Measurements from ENCODE around the gene JPH4.

The JPH4 gene

GRCh38 chr14:23556700-23557440 is 21.7 kb downstream of the JPH4 start:
- DNase-seq (ENCODE audit: low read depth, low spot score) = no peak

DNA sequence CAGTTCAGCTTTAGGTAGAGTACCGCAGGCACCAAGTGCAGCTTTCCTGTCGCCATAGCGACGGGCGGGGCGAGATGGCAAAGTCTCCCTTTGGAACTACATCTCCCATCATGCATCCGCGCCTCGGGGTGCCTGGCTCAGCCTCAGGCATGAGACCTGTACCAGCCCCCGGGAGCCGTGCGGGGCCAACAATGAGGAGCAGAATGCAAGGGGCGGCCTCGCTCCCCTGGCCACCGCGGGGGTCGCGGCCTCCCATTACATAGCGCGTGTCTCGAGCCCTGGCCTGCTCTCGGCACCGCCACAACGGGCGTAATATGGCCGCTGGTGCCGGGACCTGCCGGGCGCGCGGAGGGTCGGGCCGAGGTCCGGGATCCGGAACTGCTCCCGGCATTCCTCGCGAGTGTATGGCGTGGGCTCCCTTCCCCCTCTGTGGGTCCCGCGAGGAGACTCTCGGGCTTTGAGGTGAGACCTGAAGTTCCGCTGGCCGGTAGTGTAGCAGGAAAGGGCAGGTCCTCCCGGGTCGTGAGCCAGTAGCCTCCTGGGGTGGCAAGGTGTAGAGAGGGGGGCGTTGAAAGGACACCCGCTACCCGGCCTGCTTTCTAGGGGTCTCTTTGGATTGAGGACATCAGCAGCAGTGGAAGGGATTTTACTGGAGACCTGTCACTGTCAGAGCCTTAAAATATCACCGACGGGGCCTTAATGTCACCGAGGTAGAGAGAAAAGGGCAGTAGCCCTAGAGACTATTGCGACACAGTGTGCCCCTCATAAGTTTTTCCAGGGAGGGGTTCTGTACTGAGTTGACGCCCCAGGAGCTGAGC is 22.5 kb downstream of the JPH4 start, which contains the start of gene THTPA:
Gene THTPA, plus strand, starts transcription at position 390 of the 818 bp plus-strand sequence. CDS start 487 bp downstream, outside the sequence.
- peak; percentile 88 for DNase-seq (ENCODE audit: low read depth, low spot score)
- H3K4me3 ChIP-seq (ENCODE audit: low read length) = peak within 1 kb of the TSS; percentile 84

More at GRCh38 chr14:23556700-23557440, 21.7 kb downstream of the JPH4 start:
- peak overlapping the region; percentile 84 for H3K4me3 ChIP-seq (ENCODE audit: low read length)

- no peak for DNase-seq (ENCODE audit: low read depth, low spot score)
- peak overlapping the region; percentile 84 for H3K4me3 ChIP-seq (ENCODE audit: low read length)
Measured at GRCh38 chr14:23555533-23555881, 23.1 kb downstream of the JPH4 start.

GRCh38 chr14:23551266-23552028 is 27.1 kb downstream of the JPH4 start, which contains the start of gene ZFHX2:
Gene ZFHX2 (minus strand): TSS chr14:23551765. CDS start chr14:23535325, 16,440 bp downstream.
- peak; percentile 58 for DNase-seq (ENCODE audit: low read depth, low spot score)
- peak within 1 kb of the TSS; percentile 80 for H3K4me3 ChIP-seq (ENCODE audit: low read length)

- DNase-seq (ENCODE audit: low read depth, low spot score) = no peak
- H3K4me3 ChIP-seq (ENCODE audit: low read length) = peak overlapping the region; percentile 80
Measured at GRCh38 chr14:23550812-23551265, 27.8 kb downstream of the JPH4 start.

GRCh38 chr14:23550131-23550811 is 28.3 kb downstream of the JPH4 start:
- peak overlapping the region; percentile 80; the same call in 1 of the 2 replicates for H3K4me3 ChIP-seq (ENCODE audit: low read length)
- no peak for DNase-seq (ENCODE audit: low read depth, low spot score)

DNA sequence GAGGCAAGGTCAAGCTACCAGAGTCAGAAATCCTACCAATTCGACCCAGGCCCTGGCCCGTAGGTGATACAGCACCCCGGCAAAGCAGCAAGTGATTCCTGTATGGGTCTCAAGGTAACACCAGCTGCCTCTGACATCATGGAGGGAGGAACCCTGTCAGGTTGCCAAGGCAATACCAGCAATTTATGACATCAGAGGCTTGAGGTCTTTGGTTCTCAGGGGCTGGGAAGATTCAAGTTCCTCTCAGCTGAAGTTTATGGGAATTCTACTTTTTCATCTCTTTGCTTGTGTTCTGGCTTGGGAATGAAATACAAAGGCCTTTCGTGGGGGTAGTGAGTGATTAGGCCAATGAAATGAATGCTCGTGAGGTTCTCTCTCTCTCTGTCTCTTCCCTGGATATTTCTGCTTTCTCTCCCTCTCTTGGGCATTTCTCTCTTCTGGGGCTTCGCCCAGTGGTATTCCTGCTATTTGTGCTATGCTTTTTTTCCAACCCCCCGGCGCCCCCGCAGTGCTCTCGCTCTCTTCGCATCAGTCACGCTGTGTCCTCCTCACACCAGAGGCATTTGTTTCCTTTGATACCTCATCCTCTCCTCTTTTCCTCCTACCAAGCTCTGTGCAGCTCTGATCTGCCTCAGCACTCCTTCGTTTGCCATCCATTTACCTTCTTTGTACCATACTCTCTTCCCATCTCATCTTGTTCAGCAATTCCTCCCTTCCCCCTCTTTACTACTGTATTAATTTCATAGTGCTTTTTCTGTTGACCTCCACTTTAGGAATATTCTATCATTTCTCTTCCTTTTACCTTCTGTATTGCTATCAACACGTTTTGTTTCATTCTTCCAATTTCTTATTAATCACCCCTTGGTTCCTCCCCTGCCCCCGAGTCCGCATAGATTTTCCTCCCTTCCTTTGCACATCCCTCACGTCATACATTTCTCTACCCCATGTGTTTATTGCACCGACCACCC is 30.0 kb downstream of the JPH4 start:
- H3K4me3 ChIP-seq (ENCODE audit: low read length) = no peak overlapping the region
- no peak for DNase-seq (ENCODE audit: low read depth, low spot score)

GRCh38 chr14:23547924-23548323 is 30.7 kb downstream of the JPH4 start:
- DNase-seq (ENCODE audit: low read depth, low spot score) = no peak
- H3K4me3 ChIP-seq (ENCODE audit: low read length) = no peak overlapping the region

DNA sequence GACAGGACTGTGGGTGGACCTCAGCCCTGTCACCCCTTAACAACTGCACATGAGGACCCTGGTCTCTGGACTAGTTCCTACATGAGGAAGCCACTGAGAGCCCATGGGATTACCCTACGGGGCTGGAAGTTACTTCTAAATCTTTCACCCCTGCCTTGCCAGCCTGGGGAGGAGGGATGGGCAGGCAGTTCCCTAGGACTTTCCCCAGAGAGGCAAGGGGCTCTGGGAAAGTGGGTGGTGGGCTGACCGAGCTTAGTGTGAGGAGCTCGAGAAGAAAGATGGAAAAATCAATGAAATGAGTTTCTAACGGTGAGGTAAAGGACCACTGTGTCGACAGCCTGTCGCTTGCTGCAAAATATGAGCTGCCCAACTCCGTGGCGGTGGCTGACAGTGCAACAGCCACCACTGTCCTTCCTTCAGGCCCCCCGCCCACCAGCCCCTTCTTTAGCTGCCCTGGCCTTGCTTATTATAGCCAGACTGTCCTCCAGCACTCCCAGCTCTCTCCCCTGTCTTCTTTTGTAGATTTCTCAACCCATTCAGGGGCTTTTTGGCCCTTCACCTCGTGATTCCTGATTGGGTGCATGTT is 32.0 kb downstream of the JPH4 start:
- H3K4me3 ChIP-seq (ENCODE audit: low read length) = no peak overlapping the region
- no peak for DNase-seq (ENCODE audit: low read depth, low spot score)

DNA sequence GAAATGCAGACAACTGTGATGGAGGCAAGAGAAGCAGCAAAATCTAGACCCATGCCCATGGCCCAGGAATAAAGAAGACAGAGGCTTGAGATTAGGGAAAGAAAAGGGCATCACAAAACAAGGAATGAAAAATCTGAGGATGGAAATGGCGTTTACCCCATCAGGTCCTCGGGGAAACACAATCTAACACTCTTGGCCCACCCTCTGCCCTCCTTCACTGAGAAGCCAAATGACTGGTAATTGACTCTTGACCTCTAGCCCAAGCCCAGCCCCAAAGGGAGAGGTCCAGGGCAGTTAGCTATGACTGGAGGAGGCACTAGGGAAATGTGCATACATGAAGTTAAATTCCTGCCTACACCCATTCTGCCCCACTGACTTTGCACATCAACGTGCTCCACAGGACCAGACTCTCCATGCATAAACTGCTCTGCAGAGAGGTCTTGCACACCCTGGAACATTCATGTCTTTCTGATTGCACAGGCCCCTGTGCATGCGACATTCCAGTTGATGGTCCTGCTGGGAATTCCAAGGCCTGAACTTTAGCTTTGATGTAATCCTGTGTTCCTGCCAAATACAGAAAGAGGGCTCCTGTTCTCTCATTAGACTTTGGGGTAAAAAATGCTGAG is 32.7 kb downstream of the JPH4 start:
- H3K4me3 ChIP-seq (ENCODE audit: low read length) = no peak overlapping the region
- DNase-seq (ENCODE audit: low read depth, low spot score) = no peak

DNA sequence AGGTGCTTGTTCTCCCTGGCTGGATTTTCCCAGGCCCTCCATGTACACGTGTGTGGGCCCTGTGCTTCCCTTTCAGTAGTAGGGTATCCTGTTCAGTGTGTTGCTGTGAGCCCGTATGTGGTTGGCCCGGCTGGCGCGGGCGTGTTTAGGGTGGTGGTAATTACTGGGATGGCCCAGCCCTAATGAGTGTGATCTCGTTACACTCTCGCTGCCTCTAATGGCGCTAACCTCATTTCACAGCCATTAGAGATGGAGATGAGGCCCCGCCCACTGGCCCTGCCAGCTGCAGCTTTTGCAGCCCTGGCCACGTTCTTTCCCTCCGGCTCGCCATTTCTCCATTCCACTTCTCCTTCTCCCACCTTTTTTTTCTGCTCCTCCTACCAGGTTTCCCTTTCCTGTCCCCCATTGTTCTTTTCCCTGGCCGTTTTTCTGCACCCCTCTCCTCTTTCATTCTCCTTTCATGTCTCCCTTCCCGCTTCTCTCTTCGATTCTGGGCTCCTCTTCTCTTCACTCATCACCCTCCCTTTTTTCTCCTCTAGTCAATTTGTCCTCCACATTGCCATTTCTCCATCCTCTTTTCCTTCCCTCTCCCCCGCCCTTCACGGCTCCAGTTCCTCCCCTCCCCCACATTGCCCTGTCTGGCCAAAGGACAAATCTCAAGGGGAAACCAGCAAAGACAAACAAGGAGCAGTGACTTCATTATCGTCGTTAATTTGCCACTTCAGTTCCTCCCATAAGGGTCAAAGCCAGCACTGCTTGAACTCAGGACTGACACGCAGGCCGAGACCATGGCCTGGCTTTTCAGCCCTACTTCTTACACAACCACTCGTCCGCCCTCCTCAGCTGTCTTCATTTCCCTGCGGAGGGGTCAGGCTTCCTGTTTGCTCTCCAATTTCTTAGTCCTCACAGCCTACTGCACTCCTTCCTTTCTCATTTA is 33.8 kb downstream of the JPH4 start:
- no peak for DNase-seq (ENCODE audit: low read depth, low spot score)
- H3K4me3 ChIP-seq (ENCODE audit: low read length) = no peak overlapping the region

- no peak for DNase-seq (ENCODE audit: low read depth, low spot score)
- no peak overlapping the region for H3K4me3 ChIP-seq (ENCODE audit: low read length)
Measured at GRCh38 chr14:23543403-23543802, 35.2 kb downstream of the JPH4 start.

GRCh38 chr14:23542261-23542660 is 36.3 kb downstream of the JPH4 start:
- no peak overlapping the region for H3K4me3 ChIP-seq (ENCODE audit: low read length)
- DNase-seq (ENCODE audit: low read depth, low spot score) = no peak

- H3K4me3 ChIP-seq (ENCODE audit: low read length) = no peak overlapping the region
- DNase-seq (ENCODE audit: low read depth, low spot score) = no peak
Measured at GRCh38 chr14:23540141-23540469, 38.5 kb downstream of the JPH4 start.

DNA sequence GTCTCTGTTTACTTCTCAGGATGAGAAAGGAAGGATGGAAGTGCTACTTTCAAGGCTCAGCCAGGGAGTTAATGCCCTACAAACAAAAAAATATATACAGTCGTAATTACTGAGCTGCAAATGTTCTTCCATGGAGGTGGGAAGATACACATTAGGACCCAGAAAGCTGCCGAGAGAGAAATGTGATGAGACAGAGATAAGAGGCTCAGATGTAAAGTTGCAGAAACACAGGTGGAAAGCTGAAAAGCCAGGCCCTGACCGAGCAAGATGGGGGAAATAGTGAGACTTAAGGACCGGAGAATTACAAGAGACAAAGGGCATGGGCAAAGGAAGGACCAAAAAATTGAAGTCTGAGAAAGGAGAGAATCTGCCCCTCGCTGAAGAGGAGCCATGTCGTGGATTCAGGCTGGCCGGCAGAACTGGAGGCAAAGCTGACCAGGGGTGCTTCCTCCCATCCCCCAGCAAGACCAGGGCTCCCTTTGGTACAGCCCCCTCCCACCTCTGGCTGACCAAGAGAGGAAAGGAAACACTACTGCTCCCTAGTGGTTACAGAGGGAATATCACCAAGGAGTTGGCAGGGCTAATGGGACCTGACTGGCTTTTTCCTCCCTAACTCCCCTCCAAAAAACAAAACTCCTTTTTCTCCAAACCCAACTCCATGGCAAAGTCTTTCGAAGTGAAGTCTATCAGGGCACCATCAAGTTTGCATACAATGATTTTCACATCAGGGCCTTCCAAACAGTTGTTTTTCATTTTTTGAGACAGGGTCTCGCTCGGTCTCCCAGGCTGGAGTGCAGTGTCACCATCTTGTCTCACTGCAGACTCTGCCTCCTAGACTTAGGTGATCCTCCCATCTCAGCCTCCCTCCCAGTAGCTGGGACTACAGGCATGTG is 39.1 kb downstream of the JPH4 start:
- H3K4me3 ChIP-seq (ENCODE audit: low read length) = no peak overlapping the region
- no peak for DNase-seq (ENCODE audit: low read depth, low spot score)

Data from Jurkat, Clone E6-1 (cell line).